Hepatocyte (in vitro differentiated cells): Measurements from ENCODE around the gene HLF. TPM values are rescaled to one million over a fixed set of nuclear protein-coding genes. Genes with fewer than 3 reads are reported as not detected.

Experiments
- DNase-seq: peaks from one replicate; pipeline ENCODE4 v3.0.0-alpha.2; 2016; ENCODE audit warnings: low spot score
- H2AFZ ChIP-seq: fragments of 200-600 bp; sonication (generic); 2 replicates; pipeline ENCODE4 v1.6.0; 2016; ENCODE audit warnings: antibody characterized with exemption, mild to moderate bottlenecking
- H3K27ac ChIP-seq: fragments of 200-600 bp; sonication (generic); 2 replicates; pipeline ENCODE4 v1.5.1; 2016; ENCODE audit warnings: mild to moderate bottlenecking
- H3K27me3 ChIP-seq: fragments of 200-600 bp; sonication (generic); 2 replicates; pipeline ENCODE4 v1.6.1; 2016
- H3K36me3 ChIP-seq: fragments of 200-600 bp; sonication (generic); replicated peaks from 2 replicates; pipeline ENCODE4 v1.5.1; 2016; ENCODE audit warnings: low read depth; ENCODE audit not compliant: insufficient read depth
- H3K4me1 ChIP-seq: fragments of 200-600 bp; sonication (generic); 2 replicates; pipeline ENCODE4 v1.5.1; 2016; ENCODE audit warnings: mild to moderate bottlenecking, moderate library complexity; ENCODE audit not compliant: insufficient read depth
- H3K4me2 ChIP-seq: fragments of 200-600 bp; sonication (generic); 2 replicates; pipeline ENCODE4 v1.6.0; 2016
- H3K4me3 ChIP-seq: fragments of 200-600 bp; sonication (generic); 2 replicates; pipeline ENCODE4 v1.5.1; 2016; ENCODE audit warnings: mild to moderate bottlenecking
- H3K79me2 ChIP-seq: fragments of 200-600 bp; sonication (generic); 2 replicates; pipeline ENCODE4 v1.6.0; 2017; ENCODE audit warnings: mild to moderate bottlenecking
- H3K9me2 ChIP-seq: fragments of 200-600 bp; sonication (generic); replicated peaks from 2 replicates; pipeline ENCODE4 v1.6.0; 2017; ENCODE audit warnings: mild to moderate bottlenecking; ENCODE audit not compliant: insufficient read depth
- H3K9me3 ChIP-seq: fragments of 200-600 bp; sonication (generic); 2 replicates; pipeline ENCODE4 v1.5.1; 2016; ENCODE audit warnings: low read depth, mild to moderate bottlenecking
- H4K20me1 ChIP-seq: fragments of 200-600 bp; sonication (generic); 2 replicates; pipeline ENCODE4 v1.6.0; 2016; ENCODE audit warnings: mild to moderate bottlenecking; ENCODE audit not compliant: insufficient read depth, poor library complexity, severe bottlenecking
- EZH2 ChIP-seq: fragments of 200-600 bp; sonication (generic); IDR thresholded peaks from 2 replicates; pipeline ENCODE4 v1.6.1; 2016; ENCODE audit warnings: antibody characterized with exemption, mild to moderate bottlenecking, borderline replicate concordance
- EZH2phosphoT487 ChIP-seq: fragments of 200-600 bp; sonication (generic); IDR thresholded peaks from one replicate; pipeline ENCODE4 v1.6.1; 2018; ENCODE audit warnings: antibody characterized with exemption, mild to moderate bottlenecking, low read depth, moderate library complexity; ENCODE audit not compliant: unreplicated experiment, severe bottlenecking
- WGBS: methylation state at CpG from one replicate; pipeline ENCODE4 v1.1.6; 2016; ENCODE audit warnings: low lambda C conversion rate; ENCODE audit errors: missing lambda C conversion rate; 5-methylcytosine and 5-hydroxymethylcytosine counted together
- polyA plus RNA-seq: library from polyadenylated mRNA; unstranded; fragments of >200 nt; fragmentation: Nextera tagmentation; extraction: Ambion mirVana; gene quantifications from 2 replicates; pipeline ENCODE4 v1.2.1, GENCODE V29; 2016
- total RNA-seq: library from RNA; depleted of rRNA; stranded (reverse); fragments of >200 nt; gene quantifications from 2 replicates; pipeline ENCODE4 v1.2.3, GENCODE V29; 2014
- TF ChIP-seq, protein P1 (sequence below): fragments of 200-600 bp; sonication (generic); IDR thresholded peaks from 2 replicates; pipeline ENCODE4 v1.5.1; 2016; ENCODE audit warnings: antibody characterized with exemption, mild to moderate bottlenecking; ENCODE audit not compliant: poor library complexity

HLF gene
- total and polyA plus RNA-seq, 2 experiments from 2014 or later, result 0.48 to 0.60 TPM

DNA sequence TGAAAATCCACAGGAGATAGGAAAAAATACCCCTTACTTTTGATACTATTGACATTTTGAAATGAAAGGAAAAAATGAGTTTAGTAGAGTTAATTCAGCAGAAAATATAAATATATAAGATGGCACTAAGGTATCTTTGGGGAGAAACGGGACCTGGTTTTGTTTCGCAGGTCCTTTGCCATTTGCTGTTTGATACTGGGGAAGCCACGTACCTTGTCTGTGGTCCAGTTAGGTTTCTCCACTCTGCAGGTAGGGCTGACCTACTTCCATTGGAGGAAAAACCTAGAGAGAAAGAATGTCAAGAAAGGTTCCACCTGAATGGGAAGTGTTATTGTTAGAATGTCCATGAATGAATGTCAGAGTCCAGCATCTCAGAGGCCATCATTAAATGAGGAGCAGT lies 48.1 kb downstream of the HLF start:
- Histone ChIP-seq H3K4me3 (no peak overlapping the region), H3K27ac (no peak overlapping the region), H2AFZ (no peak overlapping the region), H3K4me2 (no peak overlapping the region), H3K79me2 (no peaks in the 10 kb centered on the region), H3K27me3 (no peaks in the 10 kb centered on the region), H3K9me2 (no peaks in the 10 kb centered on the region), H3K9me3 (no peaks in the 10 kb centered on the region), H3K36me3 (no peaks in the 10 kb centered on the region), H3K4me1 (no peaks in the 10 kb centered on the region), H4K20me1 (no peaks in the 10 kb centered on the region)
- DNase-seq, result no peak
- TF ChIP-seq, protein P1, sequence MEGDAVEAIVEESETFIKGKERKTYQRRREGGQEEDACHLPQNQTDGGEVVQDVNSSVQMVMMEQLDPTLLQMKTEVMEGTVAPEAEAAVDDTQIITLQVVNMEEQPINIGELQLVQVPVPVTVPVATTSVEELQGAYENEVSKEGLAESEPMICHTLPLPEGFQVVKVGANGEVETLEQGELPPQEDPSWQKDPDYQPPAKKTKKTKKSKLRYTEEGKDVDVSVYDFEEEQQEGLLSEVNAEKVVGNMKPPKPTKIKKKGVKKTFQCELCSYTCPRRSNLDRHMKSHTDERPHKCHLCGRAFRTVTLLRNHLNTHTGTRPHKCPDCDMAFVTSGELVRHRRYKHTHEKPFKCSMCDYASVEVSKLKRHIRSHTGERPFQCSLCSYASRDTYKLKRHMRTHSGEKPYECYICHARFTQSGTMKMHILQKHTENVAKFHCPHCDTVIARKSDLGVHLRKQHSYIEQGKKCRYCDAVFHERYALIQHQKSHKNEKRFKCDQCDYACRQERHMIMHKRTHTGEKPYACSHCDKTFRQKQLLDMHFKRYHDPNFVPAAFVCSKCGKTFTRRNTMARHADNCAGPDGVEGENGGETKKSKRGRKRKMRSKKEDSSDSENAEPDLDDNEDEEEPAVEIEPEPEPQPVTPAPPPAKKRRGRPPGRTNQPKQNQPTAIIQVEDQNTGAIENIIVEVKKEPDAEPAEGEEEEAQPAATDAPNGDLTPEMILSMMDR, result no peak
- TF ChIP-seq EZH2phosphoT487 (no peak), EZH2 (no peak)
- 91% methylated on average over 3 of the region's 3 CpGs for WGBS

DNA sequence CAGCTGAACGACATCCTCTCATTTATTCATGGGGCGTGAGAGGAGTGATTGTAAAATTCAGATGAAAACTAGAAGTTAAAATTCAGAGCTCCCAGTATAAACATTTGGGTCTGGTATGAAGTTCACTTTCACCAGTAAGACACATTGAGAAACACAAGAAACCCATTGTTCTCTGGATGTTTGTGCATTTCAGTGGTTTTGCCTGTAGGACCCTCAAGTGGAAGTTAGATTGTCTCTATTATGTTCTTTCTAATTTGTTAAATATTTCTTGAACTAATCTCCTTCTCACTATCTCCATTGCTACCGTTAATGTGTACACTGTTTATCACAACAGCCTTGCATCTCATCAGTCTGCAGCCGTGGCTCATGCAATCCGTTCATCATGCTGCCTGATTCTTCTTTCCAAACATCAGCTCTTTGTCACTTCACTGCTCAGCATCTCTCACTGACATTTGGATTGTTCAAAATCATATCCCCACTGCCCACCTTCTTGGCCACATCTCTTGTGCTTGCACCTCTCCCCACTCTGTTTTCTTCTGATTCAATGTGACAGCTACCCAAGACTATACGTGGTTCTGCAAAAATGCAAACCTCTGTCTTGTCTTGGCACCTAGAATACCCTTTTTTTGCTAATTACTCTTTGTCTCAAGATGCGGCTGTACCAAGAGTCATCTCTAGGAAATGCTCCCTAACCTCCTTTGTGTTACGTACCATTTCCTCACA lies 49.5 kb downstream of the HLF start:
- Histone ChIP-seq H3K9me2 (no peaks in the 10 kb centered on the region), H3K4me1 (no peaks in the 10 kb centered on the region), H3K36me3 (no peaks in the 10 kb centered on the region), H3K4me2 (no peak overlapping the region), H3K79me2 (no peaks in the 10 kb centered on the region), H3K27ac (no peak overlapping the region), H4K20me1 (no peaks in the 10 kb centered on the region), H3K27me3 (no peaks in the 10 kb centered on the region), H3K4me3 (no peak overlapping the region), H3K9me3 (no peaks in the 10 kb centered on the region), H2AFZ (no peak overlapping the region)
- TF ChIP-seq, protein P1, result no peak
- TF ChIP-seq EZH2, result no peak
- TF ChIP-seq EZH2phosphoT487, result no peak
- WGBS, result 80% methylated on average over 8 of the region's 8 CpGs
- no peak for DNase-seq

DNA sequence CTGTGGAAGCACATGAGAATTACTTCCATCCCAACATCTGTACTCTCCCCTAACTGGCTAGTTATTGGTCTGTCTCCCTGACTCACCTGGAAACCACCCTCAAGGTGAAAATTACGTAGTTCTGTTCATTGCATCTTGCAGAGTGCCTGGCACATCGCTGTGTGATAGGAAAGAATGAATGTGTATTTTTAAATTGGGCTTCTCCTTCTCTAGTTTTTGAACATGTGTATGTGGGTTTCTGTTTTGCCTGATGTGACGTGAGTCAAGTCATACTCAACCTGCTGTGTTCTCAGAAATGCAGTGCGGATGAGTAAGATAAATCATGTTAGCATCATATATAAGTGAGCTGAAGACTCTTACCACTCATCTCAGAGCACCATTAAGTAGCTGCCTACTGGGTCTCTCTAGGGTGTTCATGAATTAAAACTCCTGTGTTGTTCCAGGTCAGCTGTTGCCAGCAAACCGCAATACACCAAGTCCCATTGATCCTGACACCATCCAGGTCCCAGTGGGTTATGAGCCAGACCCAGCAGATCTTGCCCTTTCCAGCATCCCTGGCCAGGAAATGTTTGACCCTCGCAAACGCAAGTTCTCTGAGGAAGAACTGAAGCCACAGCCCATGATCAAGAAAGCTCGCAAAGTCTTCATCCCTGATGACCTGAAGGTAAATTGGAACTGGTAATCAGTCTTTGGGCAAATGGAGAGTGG lies 50.2 kb downstream of the HLF start:
- no peak for DNase-seq
- no peak overlapping the region for H3K4me2 ChIP-seq
- 86% methylated on average over 8 of the region's 8 CpGs for WGBS
- H3K9me2 ChIP-seq, result no peaks in the 10 kb centered on the region
- no peaks in the 10 kb centered on the region for H3K4me1 ChIP-seq
- no peak overlapping the region for H3K27ac ChIP-seq
- H2AFZ ChIP-seq, result no peak overlapping the region
- H3K4me3 ChIP-seq, result no peak overlapping the region
- H4K20me1 ChIP-seq, result no peaks in the 10 kb centered on the region
- H3K79me2 ChIP-seq, result no peaks in the 10 kb centered on the region
- H3K27me3 ChIP-seq, result no peaks in the 10 kb centered on the region
- TF ChIP-seq EZH2, result no peak
- TF ChIP-seq, protein P1, result no peak
- no peak for TF ChIP-seq EZH2phosphoT487
- no peaks in the 10 kb centered on the region for H3K9me3 ChIP-seq
- H3K36me3 ChIP-seq, result no peaks in the 10 kb centered on the region
